Superior temporal gyrus (tissue), 1 donor: ENCODE measurements around the gene MICAL3.
"Not testable (repeated sequence)": the region's sequence is repeated elsewhere in the genome, so short reads cannot be mapped to it uniquely, and the experiment has no call there.

Experiments
- DNase-seq: peaks from one replicate; pipeline ENCODE4 v3.0.0-alpha.2; 2016; ENCODE audit errors: extremely low spot score

MICAL3 gene

DNA sequence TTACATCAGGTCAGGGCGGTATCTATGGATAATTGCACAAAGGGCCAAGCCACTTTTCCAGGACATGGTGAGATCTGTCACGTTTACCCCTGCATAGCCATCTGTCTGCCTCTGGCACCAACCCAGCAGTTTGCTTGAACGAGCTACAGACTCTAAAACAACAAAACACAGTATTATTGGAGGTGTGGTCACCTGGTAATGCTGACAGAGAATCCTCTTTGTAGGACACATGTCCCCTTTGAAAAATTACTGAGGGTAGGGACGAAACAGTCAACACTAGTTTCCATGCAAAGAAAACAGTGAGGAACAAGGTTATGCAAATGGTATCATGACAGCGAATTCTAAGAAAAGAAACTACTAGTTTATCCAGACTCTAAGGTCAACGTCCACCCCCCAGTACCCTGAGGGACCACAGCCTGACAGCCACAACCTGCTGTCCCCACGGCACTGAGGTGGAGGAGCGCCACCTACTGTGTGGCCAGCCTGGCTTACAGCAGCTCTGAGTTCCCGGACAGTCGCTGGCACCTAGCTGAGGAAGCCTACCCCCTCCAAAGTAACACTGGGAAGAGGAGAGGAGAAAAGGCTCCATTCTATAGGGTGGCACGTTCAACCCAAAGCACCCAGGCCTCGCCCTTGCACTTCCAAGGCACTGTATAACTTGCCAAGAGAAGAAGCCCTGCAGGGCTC, 132.7 kb downstream of the MICAL3 start:
- DNase-seq: no peak

DNA sequence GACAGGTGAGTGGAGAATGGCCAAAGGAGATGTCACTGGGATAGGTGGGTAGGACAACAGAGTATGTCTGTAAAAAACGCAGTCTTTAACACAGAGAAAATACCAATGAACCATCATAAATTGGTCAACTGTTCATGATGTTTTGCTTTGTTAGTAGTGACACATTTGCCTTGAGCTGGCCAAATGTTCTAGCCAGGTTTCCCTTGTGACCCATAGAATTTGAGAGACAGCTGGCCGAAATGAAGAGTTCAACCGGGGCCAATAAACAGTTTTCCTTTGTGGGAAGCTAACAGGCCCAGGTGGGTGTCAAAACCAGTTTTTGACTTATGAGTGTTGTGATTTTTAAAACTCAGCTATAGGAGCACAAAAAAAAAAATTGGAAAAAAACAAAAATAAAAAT, 133.5 kb downstream of the MICAL3 start:
- no peak for DNase-seq

DNA sequence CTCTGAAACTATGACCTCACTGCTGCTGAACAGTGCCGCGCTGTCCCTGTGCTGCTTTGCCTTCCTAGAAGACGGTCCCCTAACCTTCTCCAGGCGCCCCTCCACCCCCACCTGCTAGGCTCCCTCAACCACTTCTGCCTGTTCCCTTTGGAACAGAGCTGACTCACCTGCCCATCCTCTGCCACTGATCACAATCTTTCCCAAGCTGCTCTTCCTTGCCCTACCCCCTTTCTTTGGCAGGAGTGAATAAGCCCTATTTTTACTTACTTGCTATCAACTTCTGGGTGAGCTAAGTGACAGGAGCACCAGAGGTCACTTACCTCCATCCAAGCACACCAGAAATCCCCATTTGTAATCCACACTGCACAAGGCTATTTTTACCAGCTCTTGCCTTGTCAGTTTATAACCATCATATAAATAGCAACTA, 134.1 kb downstream of the MICAL3 start:
- no peak for DNase-seq

DNA sequence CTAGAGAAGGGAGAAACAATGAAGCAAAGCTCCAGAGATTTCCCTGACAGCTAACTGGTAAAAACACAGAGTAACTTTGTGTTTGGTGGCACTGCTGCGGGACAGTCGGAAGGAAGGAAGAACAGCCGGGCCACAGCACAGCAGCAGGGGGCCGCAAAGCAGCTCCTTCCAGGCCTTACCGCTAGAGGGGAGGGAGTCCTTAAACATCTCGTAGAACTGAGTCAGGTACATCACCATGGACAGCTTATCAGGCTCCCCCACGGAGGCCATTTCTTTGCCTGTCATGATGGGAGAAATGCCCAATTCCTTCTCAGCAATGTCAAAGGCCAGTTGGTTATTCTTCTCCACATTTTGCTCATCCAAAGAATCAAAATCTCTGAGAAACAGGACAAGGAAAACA, 135.5 kb downstream of the MICAL3 start:
- DNase-seq: no peak

DNA sequence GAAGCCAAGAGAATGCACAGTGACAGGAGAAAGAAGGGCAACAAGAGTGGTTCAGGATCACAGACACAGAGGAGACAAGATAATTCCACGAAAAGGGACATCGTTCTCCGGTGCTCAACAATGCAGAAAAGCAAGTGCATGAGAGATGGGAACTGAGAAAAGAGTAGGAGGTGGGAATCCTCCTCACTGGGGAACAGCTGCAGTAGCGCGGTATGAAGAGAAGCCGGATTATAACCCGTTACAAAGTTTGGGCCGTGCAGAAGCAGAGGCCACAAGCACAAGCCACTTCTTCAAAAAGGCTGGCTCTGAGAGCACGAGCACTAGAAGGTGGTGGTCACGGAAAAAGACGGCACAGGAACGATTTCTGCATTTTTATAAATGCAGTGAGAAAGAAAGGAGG, 135.9 kb downstream of the MICAL3 start:
- no peak for DNase-seq

DNA sequence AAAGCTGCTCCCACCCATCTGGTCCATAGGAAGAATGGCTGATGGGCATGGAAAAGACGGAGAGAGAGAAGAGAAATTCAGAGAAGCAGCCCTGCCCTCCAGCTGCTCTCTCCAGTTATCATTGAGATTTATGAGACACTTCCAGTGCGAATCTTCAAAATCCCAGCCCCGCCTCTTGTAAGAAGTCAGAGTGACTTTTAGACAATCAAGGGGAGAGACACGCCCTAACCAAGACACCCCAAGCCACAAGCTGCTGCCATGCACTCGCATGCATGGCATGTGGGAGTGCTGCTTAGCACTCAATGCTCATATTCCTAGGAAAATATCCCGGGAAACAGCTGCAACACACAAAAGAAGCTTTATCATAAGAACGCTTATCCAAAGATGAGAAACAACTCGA, 139.5 kb downstream of the MICAL3 start:
- no peak for DNase-seq

DNA sequence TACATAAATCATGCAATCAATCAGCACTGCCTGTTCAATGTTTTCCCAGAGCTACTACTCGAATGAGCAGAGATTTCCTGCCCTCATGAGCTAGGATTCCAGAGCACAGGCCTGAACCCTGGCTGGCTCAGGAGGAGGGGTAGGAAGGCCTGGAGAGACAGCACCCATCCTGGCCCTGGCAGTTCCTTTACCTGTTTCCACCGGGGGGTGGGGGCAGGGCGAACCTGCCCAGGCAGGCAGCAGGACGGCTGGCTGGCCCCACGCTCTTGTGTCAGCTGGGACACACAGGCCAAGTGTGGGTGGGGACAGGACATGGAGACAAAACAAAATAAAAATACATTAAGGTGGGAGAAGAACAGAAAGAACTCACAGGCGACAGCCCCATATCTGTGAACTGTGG, 140.3 kb downstream of the MICAL3 start:
- DNase-seq: no peak

DNA sequence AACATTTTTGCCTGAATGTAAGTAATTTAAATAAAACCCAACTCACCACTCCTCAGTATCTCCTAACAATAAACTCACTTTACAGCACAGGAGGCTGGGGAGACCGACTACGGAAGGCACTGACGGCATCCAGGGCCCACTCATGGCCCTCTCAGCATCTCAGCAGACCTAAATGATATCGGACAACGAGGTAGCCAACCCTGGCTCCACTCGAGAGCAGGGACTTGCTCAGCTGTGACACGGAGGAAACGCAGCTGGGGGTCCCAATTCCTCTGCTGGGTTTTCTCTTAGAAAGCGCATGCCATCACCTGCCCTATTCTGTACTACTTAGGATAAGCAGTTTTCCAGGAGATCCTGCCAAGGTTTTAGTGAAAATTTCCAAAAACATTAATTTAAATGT, 141.0 kb downstream of the MICAL3 start:
- no peak for DNase-seq

DNA sequence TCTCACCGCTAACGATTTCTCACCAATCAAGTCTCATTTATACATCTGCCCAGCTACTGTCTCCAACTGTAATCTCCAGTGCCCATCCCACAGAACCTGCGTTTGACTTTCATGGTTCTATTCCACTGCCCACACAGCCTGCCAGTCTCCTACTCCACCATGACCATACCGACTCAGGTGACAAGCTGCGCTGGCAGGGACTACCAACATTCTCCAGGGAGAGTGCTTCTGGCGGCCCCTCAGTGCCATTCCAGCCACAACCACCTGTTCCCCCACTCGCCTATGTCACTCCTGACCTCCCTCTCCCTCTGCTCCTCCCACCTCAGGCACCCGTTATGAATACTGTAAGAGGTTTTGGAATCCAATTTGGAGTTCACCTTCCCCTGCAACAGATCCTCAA, 141.6 kb downstream of the MICAL3 start:
- no peak for DNase-seq

DNA sequence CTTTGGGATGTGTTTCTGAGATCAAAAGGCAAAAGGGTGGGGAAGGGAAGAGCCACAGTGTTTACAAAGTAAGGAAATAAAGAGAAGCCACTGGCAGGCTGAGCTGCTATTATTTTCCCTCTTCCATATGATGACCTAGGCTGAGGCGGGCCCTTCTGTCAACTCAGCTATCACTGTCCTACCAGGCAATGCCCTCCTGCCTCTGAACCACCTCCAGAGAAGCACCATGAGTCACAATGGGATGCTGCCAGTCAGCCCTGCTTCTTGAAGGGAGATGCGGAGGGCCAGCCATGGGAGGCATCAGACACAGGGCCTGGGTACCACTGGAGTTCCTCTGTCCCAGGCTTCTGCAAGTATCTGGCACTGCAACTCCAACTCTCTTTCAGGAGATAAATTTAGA, 142.2 kb downstream of the MICAL3 start:
- no peak for DNase-seq

DNA sequence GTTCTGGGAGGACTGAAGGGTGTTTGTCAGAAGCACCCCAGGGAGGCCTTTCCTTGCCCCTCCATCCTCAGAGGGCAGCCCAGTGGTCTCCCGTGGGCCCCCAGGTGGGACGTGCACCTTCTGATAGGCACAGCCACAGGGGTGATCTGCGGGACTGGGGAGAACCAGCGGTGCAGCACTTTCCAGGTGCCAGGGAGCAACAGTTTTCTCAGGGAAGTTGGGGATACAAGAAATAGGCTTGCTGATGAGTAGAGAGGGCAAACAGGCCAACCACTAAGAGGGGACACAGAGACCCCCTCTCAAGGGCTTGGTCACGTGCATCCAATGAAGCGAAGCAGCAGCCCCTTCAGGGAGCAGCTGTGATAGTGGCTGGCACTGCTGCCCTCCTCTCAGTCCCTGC, 143.0 kb downstream of the MICAL3 start:
- no peak for DNase-seq

DNA sequence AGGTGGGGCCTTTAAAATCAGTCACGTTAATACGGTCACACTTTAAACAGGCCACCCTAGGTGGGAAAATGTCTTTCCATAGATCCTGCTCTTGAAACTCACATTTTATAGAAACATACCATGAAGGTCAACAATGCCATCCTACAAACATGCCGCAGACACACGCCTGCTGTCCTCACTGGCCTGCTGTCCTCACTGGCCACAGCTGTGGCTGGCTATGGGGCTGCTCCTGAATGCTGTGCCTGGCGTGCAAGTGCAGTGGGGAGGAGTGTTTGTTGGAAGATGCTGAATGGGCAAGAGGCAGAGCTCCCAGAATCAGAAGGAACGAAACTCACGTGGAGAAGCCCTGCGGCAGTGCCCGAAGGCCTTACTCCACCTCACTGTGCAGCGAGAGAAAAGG, 143.9 kb downstream of the MICAL3 start:
- no peak for DNase-seq

DNA sequence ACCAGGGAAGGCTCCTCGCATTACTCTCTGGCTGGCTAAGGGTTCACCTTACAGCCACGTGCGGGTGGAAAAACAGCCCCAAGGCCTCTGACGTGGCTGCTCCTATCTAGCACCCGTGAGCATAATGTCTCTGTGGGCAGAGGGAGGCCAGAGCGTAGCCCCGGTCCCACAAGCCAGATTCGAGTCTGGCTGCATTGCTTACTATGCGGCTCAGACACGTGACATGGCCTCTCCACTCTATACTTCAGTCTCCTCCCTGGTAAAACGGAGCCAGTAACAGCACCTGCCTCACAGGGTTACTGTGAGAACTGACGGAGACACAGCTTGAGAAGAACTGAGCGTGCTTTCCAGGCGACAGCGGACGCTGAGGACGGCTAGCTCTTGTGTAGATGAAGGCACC, 144.3 kb downstream of the MICAL3 start:
- no peak for DNase-seq

DNA sequence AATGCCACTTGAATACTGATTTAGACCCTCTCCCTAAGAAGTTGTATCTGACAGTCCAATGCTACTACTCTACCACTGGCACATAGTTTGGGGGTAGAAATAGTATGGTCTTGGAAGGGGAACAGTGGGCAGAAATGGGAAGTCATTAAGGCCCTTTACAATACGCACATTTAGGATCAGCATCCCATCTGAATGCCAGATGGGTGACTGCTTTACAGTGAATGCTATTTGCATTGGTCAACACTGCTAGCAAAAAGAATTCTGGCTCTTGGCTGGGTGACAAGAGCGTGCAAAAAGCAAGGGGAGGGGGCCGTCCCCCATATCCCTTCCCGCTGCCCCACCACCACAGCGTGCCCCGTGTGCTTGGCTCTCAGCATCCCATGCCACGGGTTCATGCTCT, 145.4 kb downstream of the MICAL3 start:
- DNase-seq: no peak

DNA sequence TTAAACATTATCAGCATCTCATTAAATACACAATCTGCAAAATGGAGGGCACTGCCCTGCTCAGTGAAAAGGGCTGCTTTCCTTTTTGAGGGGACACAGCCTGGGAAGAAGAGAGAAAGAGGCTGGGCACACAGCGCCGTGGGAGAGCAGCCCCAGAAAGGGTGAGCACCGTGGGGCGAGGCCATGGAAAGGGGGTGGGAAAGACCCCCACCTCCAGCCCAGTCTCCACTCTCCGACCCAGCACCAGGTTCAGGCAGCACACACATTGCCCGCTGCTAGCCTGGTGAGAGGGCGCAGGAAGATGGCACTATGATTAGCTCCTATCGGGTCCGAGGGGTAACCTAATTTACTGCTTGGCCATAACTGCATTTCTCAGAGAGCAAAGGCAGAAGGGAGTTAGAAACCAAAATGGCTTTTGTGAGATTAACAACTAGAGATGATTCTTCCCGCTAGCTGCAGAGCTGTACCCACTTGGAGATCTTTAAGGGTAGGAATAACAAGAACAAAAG, 146.1 kb downstream of the MICAL3 start:
- DNase-seq: no peak

DNA sequence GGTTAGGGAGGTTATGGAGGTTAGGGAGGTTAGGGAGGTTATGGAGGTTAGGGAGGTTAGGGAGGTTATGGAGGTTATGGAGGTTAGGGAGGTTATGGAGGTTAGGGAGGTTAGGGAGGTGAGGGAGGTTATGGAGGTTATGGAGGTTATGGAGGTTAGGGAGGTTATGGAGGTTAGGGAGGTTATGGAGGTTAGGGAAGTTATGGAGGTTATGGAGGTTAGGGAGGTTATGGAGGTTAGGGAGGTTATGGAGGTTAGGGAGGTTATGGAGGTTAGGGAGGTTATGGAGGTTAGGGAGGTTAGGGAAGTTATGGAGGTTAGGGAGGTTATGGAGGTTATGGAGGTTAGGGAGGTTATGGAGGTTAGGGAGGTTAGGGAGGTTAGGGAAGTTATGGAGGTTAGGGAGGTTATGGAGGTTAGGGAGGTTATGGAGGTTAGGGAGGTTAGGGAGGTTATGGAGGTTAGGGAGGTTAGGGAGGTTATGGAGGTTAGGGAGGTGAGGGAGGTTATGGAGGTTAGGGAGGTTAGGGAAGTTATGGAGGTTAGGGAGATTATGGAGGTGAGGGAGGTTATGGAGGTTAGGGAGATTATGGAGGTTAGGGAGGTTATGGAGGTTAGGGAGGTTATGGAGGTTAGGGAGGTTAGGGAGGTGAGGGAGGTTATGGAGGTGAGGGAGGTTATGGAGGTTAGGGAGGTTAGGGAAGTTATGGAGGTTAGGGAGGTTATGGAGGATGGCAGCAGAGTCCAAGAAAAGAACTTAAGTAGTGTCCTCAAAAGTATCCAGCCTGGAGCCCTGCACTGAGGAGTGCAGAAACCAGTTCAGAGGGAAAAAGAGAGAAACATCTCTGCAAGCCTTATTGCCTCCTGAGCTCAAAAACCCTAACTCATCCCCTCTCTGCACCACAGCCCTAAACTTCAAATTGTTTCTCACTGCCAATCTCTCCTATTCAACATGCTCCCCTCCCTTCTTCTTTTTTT, 147.2 kb downstream of the MICAL3 start:
- not testable (repeated sequence) for DNase-seq

DNA sequence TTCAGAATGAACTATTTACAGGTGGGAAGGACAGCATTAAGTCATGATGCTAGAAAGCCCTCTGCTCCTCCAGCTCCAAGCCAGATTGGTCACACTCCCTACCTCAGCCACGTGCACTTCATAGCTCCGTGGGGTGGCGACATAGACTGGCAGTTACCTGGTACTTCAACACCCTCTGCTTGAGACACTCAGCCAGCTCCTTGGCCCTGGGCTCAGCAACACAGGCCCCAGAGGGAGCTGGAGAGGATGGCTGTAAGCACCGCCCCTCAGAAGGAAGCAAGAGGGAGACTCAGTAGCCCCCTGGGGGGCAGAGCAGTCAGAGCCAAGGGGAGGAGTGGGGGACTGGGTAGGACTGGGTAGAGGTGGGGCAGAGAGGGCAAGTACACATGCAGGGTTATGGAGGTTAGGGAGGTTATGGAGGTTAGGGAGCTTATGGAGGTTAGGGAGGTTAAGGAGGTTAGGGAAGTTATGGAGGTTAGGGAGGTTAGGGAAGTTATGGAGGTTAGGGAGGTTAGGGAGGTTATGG, 148.0 kb downstream of the MICAL3 start:
- DNase-seq: no peak

DNA sequence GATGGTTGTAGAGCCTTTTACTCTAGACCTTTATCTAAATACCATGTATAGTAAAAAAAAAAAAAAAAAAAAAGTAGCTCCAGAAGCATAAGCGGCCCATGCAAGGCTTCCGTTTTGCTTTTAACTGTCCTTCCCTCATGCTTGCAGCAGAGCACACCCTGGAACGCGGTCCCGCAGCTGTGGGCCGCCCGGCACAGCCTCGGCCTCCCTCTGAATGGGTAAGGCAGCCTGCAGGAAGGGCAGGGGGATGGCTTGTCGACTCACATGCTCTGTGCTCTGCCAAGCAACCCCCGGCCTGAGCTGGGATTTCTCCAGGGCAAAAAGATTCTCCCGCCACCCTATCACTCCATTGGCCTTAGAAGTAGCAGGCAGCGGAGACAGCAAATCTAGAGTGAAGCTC, 148.7 kb downstream of the MICAL3 start:
- DNase-seq: no peak

DNA sequence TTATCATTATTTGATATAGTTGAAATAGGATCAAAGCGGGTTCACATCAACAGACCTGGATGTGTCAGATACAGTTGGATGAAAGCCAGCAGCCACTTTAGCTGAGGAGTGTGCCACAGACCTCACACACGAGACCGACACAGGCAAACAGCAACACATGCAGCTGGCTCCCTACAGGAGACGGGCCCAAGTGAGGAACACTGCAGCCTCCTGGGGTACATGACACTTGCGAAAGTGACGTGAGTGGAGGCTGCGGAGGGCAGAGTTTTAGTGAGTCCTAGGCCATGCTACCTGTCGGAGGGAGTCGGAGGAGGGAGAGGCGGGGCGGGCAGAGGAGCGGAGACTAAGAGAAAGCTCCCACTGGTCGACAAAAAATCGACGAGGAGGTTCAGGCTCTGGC, 149.2 kb downstream of the MICAL3 start:
- no peak for DNase-seq

DNA sequence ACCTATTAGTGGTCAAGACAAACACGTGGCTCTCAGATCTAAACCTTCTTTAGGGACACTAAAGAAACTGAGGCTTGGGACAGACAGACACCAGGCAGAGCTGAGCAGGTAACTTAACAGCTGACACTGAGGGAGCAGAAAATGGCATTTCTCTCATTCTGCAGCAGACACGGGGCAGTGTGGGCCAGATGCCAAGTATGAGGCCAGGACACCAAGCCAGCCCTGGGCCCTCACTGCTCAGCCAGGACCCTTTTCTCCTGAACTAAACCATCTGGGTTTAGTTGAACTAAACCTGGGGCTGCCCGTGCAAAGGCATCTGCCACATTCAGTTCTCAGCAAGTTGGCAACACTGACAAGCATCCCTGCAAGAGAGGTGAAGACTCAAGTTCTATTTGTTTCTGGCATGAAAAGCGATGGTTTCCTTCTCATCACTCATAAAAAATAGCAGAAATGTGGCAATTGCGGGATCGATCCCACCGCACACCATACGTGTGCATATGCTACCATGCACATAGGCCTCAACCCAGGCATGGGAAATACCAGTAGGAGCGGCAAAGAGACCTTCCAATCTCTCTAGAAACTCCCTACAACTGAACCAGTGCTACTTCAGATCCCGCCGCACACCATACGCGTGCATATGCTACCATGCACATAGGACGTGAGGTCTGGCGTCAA, 150.0 kb downstream of the MICAL3 start:
- no peak for DNase-seq

DNA sequence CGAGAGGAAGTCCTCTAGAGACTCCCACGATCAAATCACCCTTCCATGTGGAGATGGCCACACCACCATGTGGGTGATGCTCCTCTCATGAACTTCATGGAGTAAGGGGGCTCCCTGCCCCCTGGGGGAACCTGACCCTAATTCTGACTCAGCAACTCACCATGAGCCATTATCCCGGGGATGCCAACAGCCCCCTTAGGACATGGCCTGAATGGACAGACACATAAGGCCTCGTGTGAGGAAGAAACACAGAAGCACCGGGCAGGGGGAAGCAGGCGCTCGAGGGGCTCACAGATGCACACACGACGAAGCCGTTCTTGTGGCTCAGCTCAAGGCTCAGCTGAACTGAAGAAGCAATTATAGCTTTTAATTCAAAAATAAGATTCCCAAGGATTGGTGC, 150.6 kb downstream of the MICAL3 start:
- DNase-seq: no peak

DNA sequence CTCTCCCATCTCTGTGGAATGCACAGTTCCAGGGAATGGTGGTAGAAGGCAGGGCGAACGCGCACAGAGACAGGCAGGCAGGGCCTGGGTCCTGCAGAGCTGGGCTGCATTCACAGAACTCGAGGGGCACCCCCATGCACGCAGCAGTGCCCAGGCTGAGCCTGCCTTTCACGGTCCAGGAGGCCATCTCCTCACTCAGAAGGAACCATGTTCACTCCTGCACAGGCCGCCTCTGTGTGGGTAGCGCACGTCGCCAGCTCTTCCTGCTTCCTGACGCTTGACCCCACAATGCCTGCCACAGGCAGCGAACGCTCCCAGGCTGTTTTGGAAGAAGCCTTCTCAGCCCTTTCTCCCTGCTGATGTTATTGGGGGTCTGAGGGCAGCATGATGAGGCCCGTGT, 151.2 kb downstream of the MICAL3 start:
- DNase-seq: no peak
